ENCODE measurements around the gene SERTAD1.

Gene SERTAD1

GRCh38 chr19:40379446-40380198 lies 46.2 kb downstream of the SERTAD1 start:
- DNase-seq (ENCODE audit: low read depth, low spot score), result no peak

GRCh38 chr19:40378509-40378908 lies 47.3 kb downstream of the SERTAD1 start:
- DNase-seq (ENCODE audit: low read depth, low spot score), result no peak

- no peak for DNase-seq (ENCODE audit: low read depth, low spot score)
Measured at GRCh38 chr19:40377876-40378385, 47.9 kb downstream of the SERTAD1 start.

- DNase-seq (ENCODE audit: low read depth, low spot score), result no peak
Measured at GRCh38 chr19:40376286-40376862, 49.4 kb downstream of the SERTAD1 start.

- no peak for DNase-seq (ENCODE audit: low read depth, low spot score)
Measured at GRCh38 chr19:40374084-40374483, 51.7 kb downstream of the SERTAD1 start.

GRCh38 chr19:40371802-40372122 lies 54.0 kb downstream of the SERTAD1 start:
- DNase-seq (ENCODE audit: low read depth, low spot score), result no peak

All from brain pericyte (primary cell).